ENCODE results near the gene BANF2. TPM values are rescaled to one million over a fixed set of nuclear protein-coding genes. Genes with fewer than 3 reads are reported as not detected.

The BANF2 gene
- total and polyA plus RNA-seq, 4 donors = not detected

DNA sequence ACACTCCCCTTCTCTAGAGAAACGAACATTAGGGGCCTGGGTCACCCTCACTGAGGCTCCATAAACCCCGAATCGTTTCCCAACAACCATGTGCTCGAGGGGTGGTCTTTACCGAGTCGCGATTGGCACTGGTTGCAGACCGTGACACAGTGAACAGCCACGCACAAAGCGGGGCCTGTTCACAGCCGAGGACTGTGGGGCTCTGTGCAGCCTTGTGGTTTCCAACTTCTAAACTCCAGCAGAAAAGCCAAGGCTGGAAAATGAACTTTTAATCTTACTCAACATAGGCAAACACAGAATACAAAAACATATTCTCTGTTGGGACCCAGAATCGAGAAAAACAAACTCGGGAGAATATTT, 36.7 kb upstream of the BANF2 start:
- 41% methylated on average over 11 of the region's 13 CpGs for WGBS (ENCODE audit: insufficient coverage)
- peak in 1 of 6 donors; percentile 52 for DNase-seq (ENCODE audit: low read depth in 4 of 6, low spot score in 6 of 6)
- Histone ChIP-seq H3K27me3 (ENCODE audit: control insufficient read depth, insufficient read depth, low read length) (no peaks in the 10 kb centered on the region), H3K4me3 (ENCODE audit: low read depth, low read length) (no peak overlapping the region), H3K36me3 (ENCODE audit: control insufficient read depth, insufficient read depth, low read length) (peaks cover 17% of the 10 kb centered on the region), H3K4me1 (ENCODE audit: control insufficient read depth, insufficient read depth, low read length) (peaks cover 4% of the 10 kb centered on the region), H3K27ac (ENCODE audit: low read depth, low read length) (peak overlapping the region; percentile 61), H3K9me3 (ENCODE audit: control insufficient read depth, insufficient read depth, low read length) (no peaks in the 10 kb centered on the region)

DNA sequence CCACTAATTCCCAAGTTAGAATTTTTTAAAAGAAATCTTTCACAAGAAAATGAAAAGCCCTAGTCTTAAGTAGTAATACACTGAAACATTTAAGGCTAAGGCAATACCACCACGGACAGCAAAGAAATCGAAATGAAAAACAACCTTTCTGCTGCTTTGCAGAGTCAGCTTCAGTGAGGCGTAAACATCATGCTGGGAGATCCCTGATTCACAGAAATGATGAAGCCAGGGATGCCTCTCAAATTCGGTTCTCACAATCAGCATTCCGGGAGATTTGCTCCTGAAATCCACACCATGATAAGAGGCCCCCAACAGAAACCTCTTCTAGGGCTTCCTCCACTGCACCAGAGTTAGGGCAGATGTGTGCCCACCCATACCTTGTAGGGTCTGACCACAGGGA, 36.3 kb upstream of the BANF2 start:
- Histone ChIP-seq H3K36me3 (ENCODE audit: control insufficient read depth, insufficient read depth, low read length) (peaks cover 15% of the 10 kb centered on the region), H3K4me1 (ENCODE audit: control insufficient read depth, insufficient read depth, low read length) (peaks cover 4% of the 10 kb centered on the region)

DNA sequence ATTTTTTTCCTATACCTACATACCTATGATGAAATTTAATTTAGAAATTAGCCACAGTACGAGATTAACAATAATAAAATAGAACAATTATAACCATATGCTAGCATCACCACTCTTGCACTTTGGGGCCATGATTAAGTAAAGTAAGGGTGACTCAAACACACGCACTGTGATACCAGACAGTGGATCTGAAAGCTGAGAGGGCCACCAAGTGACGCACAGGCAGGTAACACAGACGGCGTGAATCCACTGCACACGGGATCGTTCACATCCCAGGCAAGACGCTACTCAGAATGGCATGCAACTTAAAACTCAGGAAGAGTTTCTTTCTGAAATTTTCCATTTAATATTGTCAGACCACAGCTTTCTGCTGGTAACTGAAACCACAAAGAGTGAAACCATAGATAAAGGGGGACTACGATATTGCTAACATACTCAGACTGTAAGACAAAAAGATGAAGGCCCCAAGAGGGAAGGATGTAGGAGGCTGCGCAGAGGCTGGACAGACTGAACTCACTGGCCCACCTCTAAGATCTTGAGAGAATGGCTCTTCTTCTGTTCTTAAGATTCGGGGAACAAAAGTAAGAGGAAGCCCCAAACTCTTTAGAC, 35.6 kb upstream of the BANF2 start:
- no peak for DNase-seq (ENCODE audit: low read depth in 4 of 6, low spot score in 6 of 6)
- Histone ChIP-seq H3K27ac (ENCODE audit: low read depth, low read length) (peak overlapping the region; percentile 61), H3K36me3 (ENCODE audit: control insufficient read depth, insufficient read depth, low read length) (peaks cover 9% of the 10 kb centered on the region), H3K9me3 (ENCODE audit: control insufficient read depth, insufficient read depth, low read length) (no peaks in the 10 kb centered on the region), H3K4me1 (ENCODE audit: control insufficient read depth, insufficient read depth, low read length) (peaks cover 4% of the 10 kb centered on the region), H3K4me3 (ENCODE audit: low read depth, low read length) (no peak overlapping the region), H3K27me3 (ENCODE audit: control insufficient read depth, insufficient read depth, low read length) (no peaks in the 10 kb centered on the region)
- 98% methylated on average over 8 of the region's 11 CpGs for WGBS (ENCODE audit: insufficient coverage)

More for the DNA sequence above, 36.3 kb upstream of the BANF2 start:
- no peaks in the 10 kb centered on the region for H3K9me3 ChIP-seq (ENCODE audit: control insufficient read depth, insufficient read depth, low read length)
- WGBS (ENCODE audit: insufficient coverage) = 29% methylated on average over 5 of the region's 5 CpGs
- H3K27ac ChIP-seq (ENCODE audit: low read depth, low read length) = peak overlapping the region; percentile 61
- H3K27me3 ChIP-seq (ENCODE audit: control insufficient read depth, insufficient read depth, low read length) = no peaks in the 10 kb centered on the region
- no peak overlapping the region for H3K4me3 ChIP-seq (ENCODE audit: low read depth, low read length)
- DNase-seq (ENCODE audit: low read depth in 4 of 6, low spot score in 6 of 6) = peak in 1 of 6 donors; percentile 41

DNA sequence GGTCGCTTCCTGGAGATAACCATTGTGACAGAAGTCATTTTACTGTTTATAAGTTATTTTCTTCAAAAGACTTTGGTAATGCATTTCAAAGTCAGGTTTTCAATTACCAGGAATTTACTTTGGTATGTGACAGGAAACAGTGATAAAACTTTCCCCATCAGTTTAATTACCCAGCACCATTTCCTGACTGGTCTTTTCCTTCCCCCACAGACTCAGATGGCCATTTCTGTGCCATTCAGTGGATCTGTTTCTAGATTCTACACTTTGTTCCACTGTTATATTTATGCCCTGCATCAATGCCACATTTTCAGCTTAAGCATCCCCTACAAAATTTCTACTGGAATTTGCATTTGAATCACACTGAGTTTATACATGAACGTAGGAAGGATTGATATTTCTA, 34.0 kb upstream of the BANF2 start:
- Histone ChIP-seq H3K4me3 (ENCODE audit: low read depth, low read length) (no peak overlapping the region), H3K36me3 (ENCODE audit: control insufficient read depth, insufficient read depth, low read length) (no peaks in the 10 kb centered on the region), H3K27me3 (ENCODE audit: control insufficient read depth, insufficient read depth, low read length) (no peaks in the 10 kb centered on the region), H3K27ac (ENCODE audit: low read depth, low read length) (no peak overlapping the region), H3K4me1 (ENCODE audit: control insufficient read depth, insufficient read depth, low read length) (peaks cover 4% of the 10 kb centered on the region), H3K9me3 (ENCODE audit: control insufficient read depth, insufficient read depth, low read length) (no peaks in the 10 kb centered on the region)
- WGBS (ENCODE audit: insufficient coverage) = no CpG with 5 or more reads among the region's 2 CpGs
- DNase-seq (ENCODE audit: low read depth in 4 of 6, low spot score in 6 of 6) = no peak

DNA sequence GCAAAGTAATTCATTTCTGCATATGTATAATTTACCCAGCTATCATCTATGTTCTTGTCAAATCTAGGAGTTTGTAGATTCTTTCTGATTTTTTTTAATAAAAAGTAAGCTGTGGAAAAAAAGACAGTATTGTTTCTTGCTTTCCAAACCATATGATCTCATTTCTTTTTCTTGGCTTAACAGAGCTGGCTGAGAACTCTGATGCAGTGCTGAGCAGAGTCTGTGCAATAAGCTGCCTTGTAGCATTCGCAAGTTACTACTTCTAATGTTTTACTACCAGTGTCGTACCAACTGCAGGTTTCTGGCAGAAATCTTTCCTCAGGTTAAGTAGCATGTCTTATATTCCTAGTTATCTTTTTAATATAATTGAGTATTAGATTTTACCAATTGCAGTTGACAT, 33.3 kb upstream of the BANF2 start:
- Histone ChIP-seq H3K9me3 (ENCODE audit: control insufficient read depth, insufficient read depth, low read length) (no peaks in the 10 kb centered on the region), H3K36me3 (ENCODE audit: control insufficient read depth, insufficient read depth, low read length) (no peaks in the 10 kb centered on the region), H3K27me3 (ENCODE audit: control insufficient read depth, insufficient read depth, low read length) (no peaks in the 10 kb centered on the region), H3K27ac (ENCODE audit: low read depth, low read length) (no peak overlapping the region), H3K4me1 (ENCODE audit: control insufficient read depth, insufficient read depth, low read length) (peaks cover 4% of the 10 kb centered on the region), H3K4me3 (ENCODE audit: low read depth, low read length) (no peak overlapping the region)
- DNase-seq (ENCODE audit: low read depth in 4 of 6, low spot score in 6 of 6) = peak in 1 of 6 donors; percentile 66
- 83% methylated on average over 1 of the region's 2 CpGs for WGBS (ENCODE audit: insufficient coverage)

DNA sequence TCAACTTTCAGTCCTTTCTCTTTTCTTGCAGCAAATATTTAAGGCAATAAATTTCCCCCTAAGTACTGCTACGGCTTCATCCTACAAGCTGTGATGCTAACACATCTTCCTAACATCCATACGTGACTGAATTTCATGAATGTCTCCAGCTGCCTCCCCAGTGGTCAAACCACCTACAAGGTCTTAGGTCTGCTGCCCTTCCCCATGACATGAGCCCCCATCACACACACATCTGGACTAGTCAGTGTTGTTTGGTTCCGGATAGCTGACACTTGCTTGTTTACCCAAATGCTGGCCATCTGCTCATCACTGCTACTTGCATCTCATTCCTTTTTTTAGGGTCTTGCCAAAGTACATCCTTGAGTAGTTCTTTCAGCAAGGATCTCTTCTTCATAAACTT, 32.3 kb upstream of the BANF2 start:
- Histone ChIP-seq H3K27me3 (ENCODE audit: control insufficient read depth, insufficient read depth, low read length) (no peaks in the 10 kb centered on the region), H3K4me1 (ENCODE audit: control insufficient read depth, insufficient read depth, low read length) (peaks cover 4% of the 10 kb centered on the region), H3K36me3 (ENCODE audit: control insufficient read depth, insufficient read depth, low read length) (no peaks in the 10 kb centered on the region), H3K27ac (ENCODE audit: low read depth, low read length) (no peak overlapping the region), H3K9me3 (ENCODE audit: control insufficient read depth, insufficient read depth, low read length) (no peaks in the 10 kb centered on the region), H3K4me3 (ENCODE audit: low read depth, low read length) (no peak overlapping the region)
- DNase-seq (ENCODE audit: low read depth in 4 of 6, low spot score in 6 of 6) = no peak
- WGBS (ENCODE audit: insufficient coverage) = 96% methylated on average over 3 of the region's 3 CpGs

DNA sequence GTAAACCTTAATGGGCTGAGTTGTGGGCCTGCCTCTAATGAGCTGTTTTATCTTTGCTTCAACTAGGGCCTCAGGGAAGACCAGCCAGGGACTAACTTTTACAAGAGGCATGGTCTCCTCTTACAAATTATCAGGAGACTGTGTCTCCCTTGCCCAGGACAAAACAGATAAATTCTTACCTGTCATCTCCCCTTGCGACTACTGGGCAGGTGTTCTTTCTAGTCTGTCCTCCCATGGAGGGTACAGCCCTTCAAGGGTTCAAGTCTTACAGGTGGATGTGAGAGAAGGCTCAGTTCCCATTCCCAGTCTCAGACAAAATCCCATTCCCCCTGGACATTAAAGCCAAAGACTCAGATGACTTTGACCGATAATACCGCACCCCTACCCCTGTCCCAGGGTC, 31.3 kb upstream of the BANF2 start:
- Histone ChIP-seq H3K27ac (ENCODE audit: low read depth, low read length) (no peak overlapping the region), H3K4me1 (ENCODE audit: control insufficient read depth, insufficient read depth, low read length) (peaks cover 4% of the 10 kb centered on the region), H3K4me3 (ENCODE audit: low read depth, low read length) (no peak overlapping the region), H3K27me3 (ENCODE audit: control insufficient read depth, insufficient read depth, low read length) (no peaks in the 10 kb centered on the region), H3K36me3 (ENCODE audit: control insufficient read depth, insufficient read depth, low read length) (no peaks in the 10 kb centered on the region), H3K9me3 (ENCODE audit: control insufficient read depth, insufficient read depth, low read length) (no peaks in the 10 kb centered on the region)
- no peak for DNase-seq (ENCODE audit: low read depth in 4 of 6, low spot score in 6 of 6)
- WGBS (ENCODE audit: insufficient coverage) = 100% methylated on average over 1 of the region's 3 CpGs

DNA sequence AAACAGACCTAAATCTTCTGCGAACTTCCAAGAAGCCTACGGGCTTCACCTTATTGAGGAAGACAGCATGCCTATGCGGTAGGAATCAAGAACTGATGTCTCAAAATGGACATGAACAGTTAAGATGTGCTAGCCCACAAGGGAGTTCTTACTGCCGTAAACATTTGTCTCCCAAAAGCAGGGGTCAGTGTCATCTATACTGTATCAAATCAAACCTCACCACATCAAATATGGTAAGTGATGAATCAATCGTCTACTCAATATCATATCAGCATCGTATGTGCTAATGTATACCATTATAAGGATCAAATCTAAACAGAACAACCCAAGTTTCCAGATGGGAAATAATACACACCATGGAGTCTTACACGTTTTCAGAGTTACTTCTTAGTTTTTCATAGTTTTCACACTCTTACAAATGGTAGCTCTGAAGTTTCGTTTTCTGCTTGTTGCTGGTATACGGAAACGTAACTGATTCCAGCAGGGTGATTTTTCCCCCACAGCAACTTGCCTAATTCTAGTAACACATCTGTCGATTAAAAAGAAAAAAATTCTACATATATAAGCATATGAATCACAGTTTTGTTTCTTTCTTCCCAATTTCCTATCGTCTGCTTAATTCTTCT, 30.3 kb upstream of the BANF2 start:
- Histone ChIP-seq H3K4me3 (ENCODE audit: low read depth, low read length) (no peak overlapping the region), H3K27me3 (ENCODE audit: control insufficient read depth, insufficient read depth, low read length) (no peaks in the 10 kb centered on the region), H3K4me1 (ENCODE audit: control insufficient read depth, insufficient read depth, low read length) (no peaks in the 10 kb centered on the region), H3K36me3 (ENCODE audit: control insufficient read depth, insufficient read depth, low read length) (no peaks in the 10 kb centered on the region), H3K27ac (ENCODE audit: low read depth, low read length) (no peak overlapping the region), H3K9me3 (ENCODE audit: control insufficient read depth, insufficient read depth, low read length) (no peaks in the 10 kb centered on the region)
- no peak for DNase-seq (ENCODE audit: low read depth in 4 of 6, low spot score in 6 of 6)
- WGBS (ENCODE audit: insufficient coverage) = 93% methylated on average over 5 of the region's 12 CpGs

DNA sequence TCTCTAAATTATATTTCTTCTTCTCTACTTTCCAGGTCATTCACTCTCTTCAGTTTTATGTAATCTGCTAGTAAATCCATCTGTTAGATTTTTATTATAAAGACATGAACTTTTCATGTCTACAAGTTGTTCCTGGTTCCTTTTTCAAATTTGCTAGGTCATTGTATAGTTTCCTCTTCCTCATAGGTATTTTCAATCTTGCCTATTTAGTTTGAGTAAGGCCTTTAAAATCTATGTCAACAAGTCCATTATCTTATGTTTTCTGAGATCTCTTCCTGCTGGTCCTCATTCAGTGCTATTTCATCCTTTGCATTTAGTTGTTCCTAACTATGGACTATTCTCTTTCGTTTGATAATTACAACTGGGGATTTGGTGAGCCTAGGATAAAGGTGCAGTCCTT, 28.8 kb upstream of the BANF2 start:
- no peaks in the 10 kb centered on the region for H3K4me1 ChIP-seq (ENCODE audit: control insufficient read depth, insufficient read depth, low read length)
- no CpG with 5 or more reads among the region's 1 CpG for WGBS (ENCODE audit: insufficient coverage)

DNA sequence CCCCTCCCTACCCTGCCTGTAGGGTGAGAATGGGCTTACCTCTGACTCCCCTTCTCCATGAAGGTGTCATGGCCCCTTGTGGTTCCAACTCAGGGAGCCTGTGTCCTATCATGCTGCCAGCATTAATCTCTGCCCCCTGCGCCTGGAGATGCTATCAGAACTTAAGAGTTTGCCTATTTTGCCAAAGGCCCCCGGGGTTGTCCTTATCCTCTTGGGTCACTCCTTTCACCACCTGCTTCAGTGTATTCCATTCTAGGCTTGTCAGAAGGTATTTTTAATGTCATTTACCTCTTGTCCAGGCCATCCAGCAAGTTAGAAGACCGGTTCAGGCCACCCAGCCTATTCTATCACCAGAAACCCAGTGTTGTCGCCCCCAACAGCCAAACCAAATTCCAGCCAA, 28.2 kb upstream of the BANF2 start:
- Histone ChIP-seq H3K4me3 (ENCODE audit: low read depth, low read length) (no peak overlapping the region), H3K36me3 (ENCODE audit: control insufficient read depth, insufficient read depth, low read length) (peaks cover 4% of the 10 kb centered on the region), H3K9me3 (ENCODE audit: control insufficient read depth, insufficient read depth, low read length) (no peaks in the 10 kb centered on the region), H3K27ac (ENCODE audit: low read depth, low read length) (no peak overlapping the region), H3K4me1 (ENCODE audit: control insufficient read depth, insufficient read depth, low read length) (no peaks in the 10 kb centered on the region), H3K27me3 (ENCODE audit: control insufficient read depth, insufficient read depth, low read length) (no peaks in the 10 kb centered on the region)
- no peak for DNase-seq (ENCODE audit: low read depth in 4 of 6, low spot score in 6 of 6)
- WGBS (ENCODE audit: insufficient coverage) = 69% methylated on average over 4 of the region's 4 CpGs

More for the DNA sequence above, 28.8 kb upstream of the BANF2 start:
- H3K36me3 ChIP-seq (ENCODE audit: control insufficient read depth, insufficient read depth, low read length) = peaks cover 3% of the 10 kb centered on the region
- no peak overlapping the region for H3K4me3 ChIP-seq (ENCODE audit: low read depth, low read length)
- no peaks in the 10 kb centered on the region for H3K9me3 ChIP-seq (ENCODE audit: control insufficient read depth, insufficient read depth, low read length)
- no peak for DNase-seq (ENCODE audit: low read depth in 4 of 6, low spot score in 6 of 6)
- H3K27ac ChIP-seq (ENCODE audit: low read depth, low read length) = no peak overlapping the region
- H3K27me3 ChIP-seq (ENCODE audit: control insufficient read depth, insufficient read depth, low read length) = no peaks in the 10 kb centered on the region

All from spinal cord (tissue), 10 donors.